NCI-H69 (cell line): ENCODE results near the gene P2RX2.

Source experiments
- DNase-seq: peaks from one replicate; lab custom pipeline; 2025; lab: John Stamatoyannopoulos, UW

The P2RX2 gene

DNA sequence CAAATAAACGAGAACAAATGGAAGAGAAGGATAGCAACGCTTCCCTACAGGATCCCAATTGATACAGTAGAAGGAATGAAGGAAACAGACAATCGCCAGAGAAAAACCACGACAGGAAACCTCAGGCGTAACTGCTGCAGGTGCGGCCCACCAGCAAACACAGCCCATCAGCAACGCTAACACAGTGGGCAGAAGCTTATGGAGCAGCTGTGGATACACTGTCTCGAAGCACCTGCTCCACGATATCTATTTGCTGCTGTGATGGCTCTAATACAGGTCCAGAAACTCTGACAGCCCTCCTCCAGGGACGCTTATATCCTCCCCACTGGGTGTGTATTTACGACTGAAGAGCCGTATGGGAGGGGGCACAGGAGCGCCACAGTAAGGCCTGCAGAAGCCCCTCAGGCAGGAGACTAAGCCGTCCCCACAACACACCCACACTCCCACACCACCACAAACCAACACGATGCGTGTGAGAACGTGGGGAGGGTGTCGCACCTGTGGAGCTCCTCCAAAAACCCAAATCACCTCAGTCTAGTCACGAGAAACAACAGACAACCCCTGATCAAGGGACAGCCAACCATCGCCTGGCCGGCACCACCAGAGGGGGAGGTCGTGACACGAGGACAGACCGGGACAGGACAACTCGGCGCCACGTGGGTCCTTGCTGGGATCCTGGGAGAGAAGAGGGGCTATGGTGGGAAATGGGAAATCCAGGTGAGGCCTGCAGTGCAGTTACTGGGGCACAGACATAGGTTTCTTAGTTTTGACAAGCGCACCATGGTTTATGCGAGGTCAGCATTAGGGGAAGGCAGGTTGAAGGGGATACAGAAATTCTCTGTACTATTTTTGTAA lies 44.6 kb downstream of the P2RX2 start:
- DNase-seq = no peak

DNA sequence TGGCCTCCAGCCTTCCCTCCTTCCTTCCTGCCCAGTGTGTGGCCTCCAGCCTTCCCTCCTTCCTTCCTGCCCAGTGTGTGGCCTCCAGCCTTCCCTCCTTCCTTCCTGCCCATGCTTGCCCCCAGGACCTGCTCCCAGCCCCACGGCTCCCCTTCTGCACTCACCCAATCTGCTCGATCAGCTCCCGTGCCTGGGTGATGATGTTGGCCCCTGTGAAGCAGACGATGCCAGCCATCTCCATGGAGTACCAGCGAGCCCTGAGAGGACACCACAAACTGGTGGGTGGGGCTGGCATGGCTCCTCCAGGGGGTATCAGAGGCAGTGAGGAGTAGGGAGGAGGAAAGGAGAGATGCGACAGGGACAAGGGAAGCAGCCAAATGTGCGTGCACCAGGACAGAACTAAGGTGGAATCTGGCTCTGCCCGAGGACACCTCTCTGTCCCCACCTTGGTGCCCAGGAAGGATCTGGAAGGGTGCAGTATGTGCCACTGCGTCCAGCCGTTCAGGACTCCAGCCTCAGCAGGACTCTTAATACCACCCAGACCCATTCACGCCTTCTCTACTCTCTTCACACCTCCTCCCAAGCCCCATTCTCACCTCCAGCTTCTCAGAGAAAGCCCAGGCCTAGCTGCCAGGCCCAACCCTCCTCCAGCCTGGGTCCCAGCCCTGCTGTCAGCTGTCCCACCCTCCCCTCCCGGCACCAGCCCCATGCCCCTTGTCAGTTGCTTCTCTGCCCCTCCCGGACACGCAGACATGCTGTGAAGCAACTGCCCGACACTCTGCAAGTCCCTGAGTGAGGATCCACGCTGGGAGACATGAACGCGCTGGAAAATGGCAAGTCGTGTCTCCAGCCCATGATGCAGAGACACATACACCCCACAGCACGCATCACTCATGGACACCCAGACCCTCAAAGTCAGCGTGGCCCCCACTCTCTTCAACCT lies 45.9 kb downstream of the P2RX2 start:
- no peak for DNase-seq

DNA sequence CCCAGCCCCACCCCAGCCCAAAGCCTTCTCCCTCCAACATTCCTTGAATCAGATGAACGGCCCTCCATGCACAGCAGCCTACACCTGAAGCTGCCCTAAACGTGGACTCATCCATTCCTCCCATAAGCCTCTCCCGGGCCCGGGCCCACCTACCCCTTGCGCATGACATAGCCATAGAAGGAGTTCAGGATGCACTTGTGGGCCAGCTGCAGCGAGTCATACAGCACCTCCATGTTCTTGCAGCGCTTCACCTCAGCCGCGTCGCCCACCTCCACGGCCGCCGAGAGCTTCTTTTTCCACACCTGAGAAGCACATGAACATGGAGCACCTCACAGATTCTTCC lies 46.5 kb downstream of the P2RX2 start:
- DNase-seq = no peak

DNA sequence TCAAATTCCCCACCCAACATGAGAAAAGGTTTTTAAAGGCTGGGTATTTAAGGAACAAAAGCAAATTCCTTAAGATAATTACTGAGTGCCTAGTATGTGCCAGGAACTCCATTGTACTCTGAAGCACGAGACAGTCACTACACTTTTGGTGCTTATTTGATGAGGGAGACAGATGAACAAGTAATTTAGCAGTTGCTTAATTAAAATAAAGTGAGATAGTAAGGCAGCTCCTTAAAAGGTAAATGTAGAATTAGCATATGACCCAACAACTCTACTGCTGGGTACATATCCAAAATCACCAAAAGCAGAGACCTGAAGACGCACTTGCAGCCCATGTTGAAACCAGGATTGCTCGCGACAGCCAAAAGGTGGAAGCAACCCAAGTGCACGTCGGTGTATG lies 47.2 kb downstream of the P2RX2 start:
- no peak for DNase-seq

DNA sequence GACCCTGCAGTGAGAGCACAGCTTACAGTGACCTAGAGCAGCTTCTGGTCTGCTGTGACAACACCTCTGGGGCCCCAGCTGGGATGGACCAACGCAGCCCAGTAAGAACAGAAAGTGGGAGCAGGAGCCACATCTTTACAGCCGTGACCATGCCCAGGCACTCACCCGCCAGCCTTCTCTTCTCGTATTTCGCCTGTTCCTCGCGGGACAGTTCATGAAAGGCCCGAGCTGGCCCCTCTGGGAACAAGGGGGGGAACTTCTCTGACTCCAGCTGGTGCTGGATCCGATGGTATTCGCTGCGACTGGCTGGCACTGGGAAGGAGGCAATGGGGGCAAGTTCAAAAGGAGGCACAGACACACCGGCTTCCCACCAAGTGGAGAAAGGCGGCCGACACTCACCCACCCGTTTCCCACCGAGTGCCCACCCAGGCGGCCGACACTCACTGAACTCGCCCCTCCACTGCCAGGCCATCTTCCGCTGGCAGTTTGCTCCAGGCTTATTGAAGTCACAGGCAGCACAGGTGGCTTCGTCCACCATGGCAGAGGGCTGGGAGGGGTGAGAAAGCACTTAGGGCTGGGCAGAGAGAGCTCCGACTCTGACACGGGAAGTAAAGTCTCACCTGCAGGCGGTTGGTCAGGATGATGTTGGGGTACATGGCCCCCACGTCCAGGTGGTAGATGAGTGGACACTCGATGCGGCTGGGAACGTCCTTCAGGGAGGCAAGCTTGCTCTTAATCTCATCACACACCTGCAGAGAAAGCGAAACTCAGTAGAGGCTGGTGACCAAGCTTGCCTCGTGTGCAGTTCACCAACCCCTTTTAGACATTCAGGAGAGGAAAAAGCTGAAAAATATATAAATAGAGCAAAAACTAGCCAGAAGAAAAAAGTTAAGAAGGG lies 49.9 kb downstream of the P2RX2 start:
- DNase-seq = no peak

DNA sequence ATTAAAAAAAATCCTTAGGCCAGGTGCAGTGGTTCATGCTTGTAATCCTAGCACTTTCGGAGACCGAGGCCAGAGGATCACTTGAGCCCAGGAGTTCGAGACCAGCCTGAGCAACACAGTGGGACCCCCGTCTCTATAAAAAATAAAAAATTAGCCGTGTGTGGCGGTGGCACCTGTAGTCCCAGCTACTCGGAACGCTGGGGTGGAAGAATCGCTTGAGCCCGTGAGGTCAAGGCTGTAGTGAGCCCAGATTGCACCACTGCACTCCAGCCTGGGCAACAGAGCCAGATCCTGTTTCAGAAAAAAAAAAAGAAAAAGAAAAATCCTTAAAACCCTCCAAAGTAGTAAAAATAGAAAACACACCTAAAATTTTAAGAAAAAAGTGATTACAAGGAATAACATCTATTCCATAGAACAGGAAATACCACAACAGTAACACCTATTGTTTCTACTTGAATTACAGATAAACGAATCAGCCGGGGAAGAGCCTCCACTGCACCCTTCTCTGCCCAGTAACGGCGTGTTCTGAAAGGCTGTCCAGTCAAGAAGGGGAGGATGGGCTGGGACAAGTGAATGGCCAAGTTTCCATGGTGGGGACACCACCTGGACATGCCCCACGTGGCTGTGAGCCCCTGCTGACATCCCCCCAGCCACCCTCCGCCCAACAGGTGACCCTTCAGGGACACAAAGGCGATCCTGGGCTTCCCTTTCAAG lies 50.7 kb downstream of the P2RX2 start:
- no peak for DNase-seq
